ENCODE measurements around the gene GPR161. TPM values are rescaled to one million over a fixed set of nuclear protein-coding genes. Genes with fewer than 3 reads are reported as not detected.

The GPR161 gene, protein sequence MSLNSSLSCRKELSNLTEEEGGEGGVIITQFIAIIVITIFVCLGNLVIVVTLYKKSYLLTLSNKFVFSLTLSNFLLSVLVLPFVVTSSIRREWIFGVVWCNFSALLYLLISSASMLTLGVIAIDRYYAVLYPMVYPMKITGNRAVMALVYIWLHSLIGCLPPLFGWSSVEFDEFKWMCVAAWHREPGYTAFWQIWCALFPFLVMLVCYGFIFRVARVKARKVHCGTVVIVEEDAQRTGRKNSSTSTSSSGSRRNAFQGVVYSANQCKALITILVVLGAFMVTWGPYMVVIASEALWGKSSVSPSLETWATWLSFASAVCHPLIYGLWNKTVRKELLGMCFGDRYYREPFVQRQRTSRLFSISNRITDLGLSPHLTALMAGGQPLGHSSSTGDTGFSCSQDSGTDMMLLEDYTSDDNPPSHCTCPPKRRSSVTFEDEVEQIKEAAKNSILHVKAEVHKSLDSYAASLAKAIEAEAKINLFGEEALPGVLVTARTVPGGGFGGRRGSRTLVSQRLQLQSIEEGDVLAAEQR
- 8.5 to 16.3 TPM (median 13.7 TPM) in 5 replicates for total RNA-seq (2022; extraction: Qiagen RNA extraction; ENCODE audit: low read depth)

DNA sequence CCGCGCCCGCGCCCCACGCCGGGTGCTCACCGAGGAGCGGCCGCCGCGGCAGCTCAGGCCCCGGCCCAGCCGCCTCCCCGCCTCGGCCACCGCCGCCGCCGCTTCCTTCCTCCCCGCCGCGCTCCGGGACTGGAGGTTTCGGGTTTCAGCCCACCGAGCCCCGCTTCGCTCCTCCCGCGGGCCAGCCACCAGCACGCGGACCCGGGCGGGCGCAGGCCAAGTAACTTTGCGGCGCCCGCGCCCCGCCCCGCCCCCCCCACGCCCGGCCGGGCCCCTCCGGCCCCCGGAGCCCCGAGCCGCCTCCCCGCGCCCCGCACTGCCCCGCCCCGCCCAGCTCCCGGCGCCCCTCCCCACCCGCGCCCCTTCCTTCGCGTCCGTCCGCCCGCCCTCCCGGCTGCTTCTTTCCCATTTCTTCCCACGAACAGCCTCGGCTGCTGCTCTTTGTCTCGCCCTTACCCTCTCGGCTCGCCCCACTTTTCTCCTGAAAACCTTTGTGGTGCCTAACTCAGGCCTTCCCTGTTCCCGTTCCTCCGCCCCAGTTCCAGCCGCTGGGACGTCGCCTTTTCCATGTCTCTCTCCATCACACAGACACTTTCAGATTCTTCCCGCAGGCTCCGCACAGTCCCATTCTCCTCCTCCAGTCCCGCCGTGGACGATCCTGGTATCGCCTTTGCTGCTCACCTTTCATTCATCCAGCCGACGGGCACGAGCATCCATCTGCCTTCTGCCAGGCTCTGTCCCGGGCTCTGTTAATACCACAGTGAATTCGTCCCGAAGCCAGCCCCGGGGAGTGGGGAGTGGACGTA, at the start of gene GPR161:
TSS of gene GPR161 (minus strand) at position 222 of the 806 bp plus-strand sequence. CDS start 32,080 bp downstream, outside the sequence.

DNA sequence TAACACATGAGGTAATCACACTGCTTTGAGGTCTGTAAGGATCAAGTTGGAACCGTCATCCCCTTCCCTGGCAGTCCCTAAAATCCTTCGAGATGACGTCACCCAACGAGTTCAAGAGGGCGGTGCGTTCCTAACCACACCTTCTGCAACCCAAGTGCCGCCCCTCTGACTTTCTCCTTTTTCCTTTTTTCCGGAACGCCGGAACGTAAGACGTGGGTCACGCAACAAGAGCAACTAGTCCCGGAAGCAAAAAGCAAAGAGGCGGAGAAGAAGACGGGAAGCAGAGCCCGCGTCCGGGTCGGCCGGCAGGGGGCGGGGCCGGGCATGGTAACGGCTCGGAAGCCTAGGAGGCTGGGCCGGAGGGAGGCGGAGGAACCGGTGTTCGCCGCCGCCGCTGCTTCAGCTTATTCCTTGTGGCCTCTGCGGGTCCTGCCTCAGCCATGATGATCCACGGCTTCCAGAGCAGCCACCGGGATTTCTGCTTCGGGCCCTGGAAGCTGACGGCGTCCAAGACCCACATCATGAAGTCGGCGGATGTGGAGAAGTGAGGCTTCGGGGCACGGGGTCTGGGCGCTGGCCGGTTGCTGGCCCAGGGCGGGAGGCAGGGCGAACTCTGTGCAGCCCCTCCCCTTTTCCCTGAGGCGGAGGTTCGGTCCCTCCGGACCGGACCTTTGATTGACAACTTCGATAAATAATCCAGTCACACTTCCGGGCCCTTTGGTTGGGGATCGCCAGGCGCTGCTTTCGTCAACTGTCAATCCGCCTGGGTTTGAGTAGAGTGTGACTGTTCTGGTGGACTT, 42.1 kb upstream of the GPR161 start, which contains the start of gene TIPRL:
TSS of gene TIPRL (plus strand) at position 325 of the 800 bp plus-strand sequence. CDS start at position 441, 116 bp downstream.

Other genes with a start within 250 kb of the GPR161 start
- 0.07 to 0.20 TPM (median 0.08 TPM) in 3 of 5 replicates, not detected in the others for gene ADCY10, start 222.8 kb downstream of the GPR161 start, total RNA-seq (2022; extraction: Qiagen RNA extraction; ENCODE audit: low read depth)
- 24.8 to 29.4 TPM (median 25.7 TPM) in 5 replicates for gene DCAF6, start 200.2 kb downstream of the GPR161 start, total RNA-seq (2022; extraction: Qiagen RNA extraction; ENCODE audit: low read depth)
- gene MPC2, start 199.9 kb downstream of the GPR161 start, total RNA-seq (2022; extraction: Qiagen RNA extraction; ENCODE audit: low read depth), result 47.1 to 86.0 TPM (median 73.5 TPM) in 5 replicates
- gene TIPRL, start 42.0 kb upstream of the GPR161 start, total RNA-seq (2022; extraction: Qiagen RNA extraction; ENCODE audit: low read depth), result 32.5 to 38.2 TPM (median 33.3 TPM) in 5 replicates
- 12.2 to 20.5 TPM (median 14.6 TPM) in 5 replicates for gene SFT2D2, start 89.1 kb upstream of the GPR161 start, total RNA-seq (2022; extraction: Qiagen RNA extraction; ENCODE audit: low read depth)
- 0.49 to 0.96 TPM (median 0.87 TPM) in 5 replicates for gene TBX19, start 143.9 kb upstream of the GPR161 start, total RNA-seq (2022; extraction: Qiagen RNA extraction; ENCODE audit: low read depth)

Data from A549 treated with CpdA at 1 μM for 4 hours (cell line).